Neural progenitor cell (in vitro differentiated cells): ENCODE results near the gene SPATA31D4. TPM values are rescaled to one million over a fixed set of nuclear protein-coding genes. Genes with fewer than 3 reads are reported as not detected.

Experiments used
- DNase-seq: peaks from one replicate; pipeline ENCODE4 v3.0.0-alpha.2; 2016; ENCODE audit warnings: low spot score
- H2AFZ ChIP-seq: fragments of 200-600 bp; sonication (generic); replicated peaks from 2 replicates; pipeline ENCODE4 v1.6.1; 2016; ENCODE audit warnings: antibody characterized with exemption
- H3F3A ChIP-seq: fragments of 200-600 bp; sonication (generic); 2 replicates; pipeline ENCODE4 v1.6.1; 2016; ENCODE audit warnings: antibody characterized with exemption, low read depth
- H3K27ac ChIP-seq: fragments of 200-600 bp; sonication (generic); 2 replicates; pipeline ENCODE4 v1.5.1; 2016; ENCODE audit warnings: mild to moderate bottlenecking
- H3K27me3 ChIP-seq: fragments of 200-600 bp; sonication (generic); 2 replicates; pipeline ENCODE4 v1.6.1; 2016; ENCODE audit warnings: mild to moderate bottlenecking, moderate library complexity
- H3K36me3 ChIP-seq: fragments of 200-600 bp; sonication (generic); 2 replicates; pipeline ENCODE4 v1.5.1; 2016
- H3K4me1 ChIP-seq: fragments of 200-600 bp; sonication (generic); 2 replicates; pipeline ENCODE4 v1.6.1; 2016; ENCODE audit warnings: mixed run types
- H3K4me2 ChIP-seq: fragments of 200-600 bp; sonication (generic); 2 replicates; pipeline ENCODE4 v1.6.1; 2016
- H3K4me3 ChIP-seq: fragments of 200-600 bp; sonication (generic); 2 replicates; pipeline ENCODE4 v1.5.1; 2016
- H3K79me2 ChIP-seq: fragments of 200-600 bp; sonication (generic); 2 replicates; pipeline ENCODE4 v1.6.1; 2016; ENCODE audit warnings: low read depth
- H3K9ac ChIP-seq: fragments of 200-600 bp; sonication (generic); 2 replicates; pipeline ENCODE4 v1.6.1; 2016
- H3K9me3 ChIP-seq: fragments of 200-600 bp; sonication (generic); 2 replicates; pipeline ENCODE4 v1.5.1; 2016; ENCODE audit warnings: low read depth
- H4K20me1 ChIP-seq: fragments of 200-600 bp; sonication (generic); 2 replicates; pipeline ENCODE4 v1.6.1; 2016; ENCODE audit warnings: low read depth
- H3K27ac Mint-ChIP-seq: 3 replicates; pipeline ENCODE4 v1.8.0; 2021; ENCODE audit warnings: mixed read lengths
- H3K27me3 Mint-ChIP-seq: 2 replicates; pipeline ENCODE4 v1.8.0; 2022; ENCODE audit warnings: low read depth, mild to moderate bottlenecking, inconsistent platforms, moderate library complexity, mixed read lengths; ENCODE audit not compliant: insufficient read depth
- H3K36me3 Mint-ChIP-seq: 3 replicates; pipeline ENCODE4 v1.8.0; 2021; ENCODE audit warnings: mixed read lengths
- H3K4me1 Mint-ChIP-seq: 3 replicates; pipeline ENCODE4 v1.8.0; 2021; ENCODE audit warnings: mixed read lengths
- H3K4me3 Mint-ChIP-seq: 3 replicates; pipeline ENCODE4 v1.8.0; 2021; ENCODE audit warnings: mild to moderate bottlenecking, moderate library complexity, mixed read lengths
- H3K9me3 Mint-ChIP-seq: 3 replicates; pipeline ENCODE4 v1.8.0; 2020; ENCODE audit warnings: mixed read lengths
- CTCF ChIP-seq: fragments of 200-600 bp; sonication (generic); IDR thresholded peaks from 2 replicates; pipeline ENCODE4 v1.5.1; 2017; ENCODE audit warnings: antibody characterized with exemption, mild to moderate bottlenecking
- EZH2 ChIP-seq: fragments of 200-600 bp; sonication (generic); IDR thresholded peaks from 2 replicates; pipeline ENCODE4 v1.6.1; 2017; ENCODE audit warnings: antibody characterized with exemption, mild to moderate bottlenecking, moderate library complexity
- EZH2phosphoT487 ChIP-seq: fragments of 200-600 bp; sonication (generic); IDR thresholded peaks from 2 replicates; pipeline ENCODE4 v1.6.1; 2017; ENCODE audit warnings: antibody characterized with exemption
- total RNA-seq: library from RNA; depleted of rRNA; stranded (reverse); fragments of >200 nt; gene quantifications from 2 replicates; pipeline ENCODE4 v1.2.3, GENCODE V29; 2015; ENCODE audit warnings: low replicate concordance

Gene SPATA31D4
- total RNA-seq, 1 donor from 2014 or later, result not detected

GRCh38 chr9:81902196-81902595 lies 26.0 kb upstream of the SPATA31D4 start:
- no peak overlapping the region for H3K27ac ChIP-seq
- Mint-ChIP-seq H3K4me3 (no peak overlapping the region), H3K9me3 (no peaks in the 10 kb centered on the region), H3K36me3 (no peaks in the 10 kb centered on the region), H3K27ac (no peak overlapping the region), H3K27me3 (no peaks in the 10 kb centered on the region), H3K4me1 (no peaks in the 10 kb centered on the region)
- no peaks in the 10 kb centered on the region for H4K20me1 ChIP-seq
- no peak overlapping the region for H3K9ac ChIP-seq
- no peaks in the 10 kb centered on the region for H3K79me2 ChIP-seq
- H3K9me3 ChIP-seq, result no peaks in the 10 kb centered on the region
- H3K27me3 ChIP-seq, result no peaks in the 10 kb centered on the region
- no peak overlapping the region for H2AFZ ChIP-seq
- H3F3A ChIP-seq, result no peaks in the 10 kb centered on the region
- H3K4me3 ChIP-seq, result no peak overlapping the region
- TF ChIP-seq EZH2, result no peak
- no peak for TF ChIP-seq EZH2phosphoT487
- no peak for TF ChIP-seq CTCF
- no peak overlapping the region for H3K4me2 ChIP-seq
- no peak for DNase-seq
- H3K4me1 ChIP-seq, result no peaks in the 10 kb centered on the region
- H3K36me3 ChIP-seq, result no peaks in the 10 kb centered on the region

GRCh38 chr9:81902626-81903025 lies 25.6 kb upstream of the SPATA31D4 start:
- TF ChIP-seq EZH2phosphoT487 (no peak), CTCF (no peak), EZH2 (no peak)
- H3K79me2 ChIP-seq, result no peaks in the 10 kb centered on the region
- no peaks in the 10 kb centered on the region for H3K4me1 ChIP-seq
- no peaks in the 10 kb centered on the region for H3K36me3 ChIP-seq
- H3K9ac ChIP-seq, result no peak overlapping the region
- DNase-seq, result no peak
- H3K4me3 Mint-ChIP-seq, result no peak overlapping the region
- no peaks in the 10 kb centered on the region for H3K9me3 Mint-ChIP-seq
- H3F3A ChIP-seq, result no peaks in the 10 kb centered on the region
- no peaks in the 10 kb centered on the region for H3K27me3 ChIP-seq
- no peaks in the 10 kb centered on the region for H3K27me3 Mint-ChIP-seq
- no peak overlapping the region for H3K27ac Mint-ChIP-seq
- H3K4me1 Mint-ChIP-seq, result no peaks in the 10 kb centered on the region
- no peaks in the 10 kb centered on the region for H4K20me1 ChIP-seq
- no peak overlapping the region for H3K4me2 ChIP-seq
- no peak overlapping the region for H3K4me3 ChIP-seq
- no peak overlapping the region for H2AFZ ChIP-seq
- H3K27ac ChIP-seq, result no peak overlapping the region
- no peaks in the 10 kb centered on the region for H3K9me3 ChIP-seq
- H3K36me3 Mint-ChIP-seq, result no peaks in the 10 kb centered on the region

- no peak overlapping the region for H3K4me2 ChIP-seq
- H2AFZ ChIP-seq, result no peak overlapping the region
- Mint-ChIP-seq H3K27ac (no peak overlapping the region), H3K4me1 (no peaks in the 10 kb centered on the region), H3K4me3 (no peak overlapping the region), H3K27me3 (no peaks in the 10 kb centered on the region), H3K36me3 (no peaks in the 10 kb centered on the region), H3K9me3 (no peaks in the 10 kb centered on the region)
- TF ChIP-seq EZH2, result no peak
- no peak for TF ChIP-seq CTCF
- no peak for TF ChIP-seq EZH2phosphoT487
- H3K79me2 ChIP-seq, result no peaks in the 10 kb centered on the region
- no peaks in the 10 kb centered on the region for H3K9me3 ChIP-seq
- H4K20me1 ChIP-seq, result no peaks in the 10 kb centered on the region
- no peak for DNase-seq
- H3K36me3 ChIP-seq, result no peaks in the 10 kb centered on the region
- no peak overlapping the region for H3K9ac ChIP-seq
- H3K4me3 ChIP-seq, result no peak overlapping the region
- no peaks in the 10 kb centered on the region for H3F3A ChIP-seq
- no peaks in the 10 kb centered on the region for H3K27me3 ChIP-seq
- H3K27ac ChIP-seq, result no peak overlapping the region
- no peaks in the 10 kb centered on the region for H3K4me1 ChIP-seq
Observed at GRCh38 chr9:81906671-81907070, 21.6 kb upstream of the SPATA31D4 start.
